ENCODE data around the gene AOPEP. TPM values are rescaled to one million over a fixed set of nuclear protein-coding genes. Genes with fewer than 3 reads are reported as not detected.

AOPEP gene
- total and polyA plus RNA-seq, 2 of the 13 experiments (the other 11 are each of a cell fraction or from before 2014, with no cell fraction given), result 22.2 to 41.6 TPM

GRCh38 chr9:94867281-94867841 lies 140.9 kb downstream of the AOPEP start (continued):
- no peak for TF ChIP-seq REPIN1 (CRISPR knock-in tag; IDR thresholded peaks at IDR 0.05; ENCODE audit: borderline replicate concordance, low read depth)
- no peak for TF ChIP-seq DDIT3 (CRISPR knock-in tag; IDR thresholded peaks at IDR 0.05)
- peak; percentile 87 for TF ChIP-seq ERF (CRISPR knock-in tag; IDR thresholded peaks at IDR 0.05)
- no peak for TF ChIP-seq ZNF546 (CRISPR knock-in tag; conservative IDR thresholded peaks at IDR 0.05)
- no peak for TF ChIP-seq ZNF33A (CRISPR knock-in tag; IDR thresholded peaks at IDR 0.05; ENCODE audit: borderline replicate concordance)
- no peak for TF ChIP-seq ZEB1 (IDR thresholded peaks at IDR 0.05; ENCODE audit: insufficient replicate concordance, low read depth)
- no peak; the same call in 1 of the 2 replicates for TF ChIP-seq TGIF2 (CRISPR knock-in tag; IDR thresholded peaks at IDR 0.05)
- TF ChIP-seq ZMYM3 (CRISPR knock-in tag; IDR thresholded peaks at IDR 0.05), result peak; percentile 62; the same call in 1 of the 2 replicates
- TF ChIP-seq ZNF350 (CRISPR knock-in tag; IDR thresholded peaks at IDR 0.05; ENCODE audit: borderline replicate concordance, low read depth), result no peak
- TF ChIP-seq GATA4 (IDR thresholded peaks at IDR 0.05; ENCODE audit: borderline replicate concordance, low read depth), result no peak; the same call in 1 of the 2 replicates
- no peak for TF ChIP-seq MTA1 (CRISPR knock-in tag; IDR thresholded peaks at IDR 0.05; ENCODE audit: borderline replicate concordance)
- no peak for TF ChIP-seq ZNF720 (CRISPR knock-in tag; IDR thresholded peaks at IDR 0.05)
- TF ChIP-seq ZNF276 (CRISPR knock-in tag; IDR thresholded peaks at IDR 0.05; ENCODE audit: low read depth), result no peak
- TF ChIP-seq NONO (IDR thresholded peaks at IDR 0.05), result no peak
- TF ChIP-seq NONO (CRISPR knock-in tag; conservative IDR thresholded peaks at IDR 0.05), result no peak
- 0 out of 2 replicates have a peak, but pooled peaks have one; percentile 34 for TF ChIP-seq ZNF317 (CRISPR knock-in tag; IDR thresholded peaks at IDR 0.05)
- TF ChIP-seq ZNF362 (CRISPR knock-in tag; IDR thresholded peaks at IDR 0.05; ENCODE audit: borderline replicate concordance), result no peak
- no peak for TF ChIP-seq MTF1 (CRISPR knock-in tag; IDR thresholded peaks at IDR 0.05)
- no peak for TF ChIP-seq GABPA (IDR thresholded peaks at IDR 0.05; ENCODE audit: low read depth, low read length)
- TF ChIP-seq GABPA (CRISPR knock-in tag; IDR thresholded peaks at IDR 0.05; ENCODE audit: low read depth), result no peak
- TF ChIP-seq SOX6 (IDR thresholded peaks at IDR 0.05), result no peak
- TF ChIP-seq SOX6 (CRISPR knock-in tag; IDR thresholded peaks at IDR 0.05), result peak; percentile 70
- TF ChIP-seq TBX2 (CRISPR knock-in tag; IDR thresholded peaks at IDR 0.05; ENCODE audit: borderline replicate concordance), result peak; percentile 66; the same call in 1 of the 2 replicates
- no peak for TF ChIP-seq ZNF761 (CRISPR knock-in tag; conservative IDR thresholded peaks at IDR 0.05)
- TF ChIP-seq ZNF619 (CRISPR knock-in tag; IDR thresholded peaks at IDR 0.05), result no peak
- no peak for TF ChIP-seq ZNF569 (CRISPR knock-in tag; IDR thresholded peaks at IDR 0.05; ENCODE audit: borderline replicate concordance)
- TF ChIP-seq ZNF724P (CRISPR knock-in tag; IDR thresholded peaks at IDR 0.05; ENCODE audit: borderline replicate concordance), result no peak
- no peak for TF ChIP-seq ZFYVE20 (CRISPR knock-in tag; IDR thresholded peaks at IDR 0.05; ENCODE audit: borderline replicate concordance, low read depth)
- TF ChIP-seq KLF13 (CRISPR knock-in tag; IDR thresholded peaks at IDR 0.05), result no peak
